AG09309 (cell line): Measurements from ENCODE around the gene ALG6.

Source experiments
- DNase-seq: peaks from one replicate; pipeline ENCODE4 v3.0.0-alpha.2; 2010; ENCODE audit warnings: low read depth
- H3K4me3 ChIP-seq: 2 replicates; pipeline ENCODE4 v1.5.1; 2011; ENCODE audit warnings: mild to moderate bottlenecking, low read depth, low read length, moderate library complexity; ENCODE audit not compliant: control insufficient read depth
- CTCF ChIP-seq: IDR thresholded peaks from 2 replicates; pipeline ENCODE4 v1.5.1; 2011; ENCODE audit warnings: mild to moderate bottlenecking, low read depth, low read length, inconsistent platforms; ENCODE audit not compliant: insufficient read depth, control insufficient read depth; ENCODE audit errors: missing control alignments

The ALG6 gene

GRCh38 chr1:63381741-63382140 lies 14.3 kb downstream of the ALG6 start:
- no peak overlapping the region for H3K4me3 ChIP-seq
- no peak for DNase-seq
- no peak for TF ChIP-seq CTCF

- no peak overlapping the region for H3K4me3 ChIP-seq
- no peak for DNase-seq
- TF ChIP-seq CTCF: no peak
Observed at GRCh38 chr1:63401945-63402344, 34.5 kb downstream of the ALG6 start.

GRCh38 chr1:63403386-63403785 lies 36.0 kb downstream of the ALG6 start:
- DNase-seq: no peak

GRCh38 chr1:63405021-63405420 lies 37.6 kb downstream of the ALG6 start:
- no peak for TF ChIP-seq CTCF
- no peak overlapping the region for H3K4me3 ChIP-seq
- DNase-seq: no peak

More at GRCh38 chr1:63403386-63403785, 36.0 kb downstream of the ALG6 start:
- no peak for TF ChIP-seq CTCF
- H3K4me3 ChIP-seq: no peak overlapping the region

GRCh38 chr1:63405987-63406386 lies 38.6 kb downstream of the ALG6 start:
- DNase-seq: no peak
- TF ChIP-seq CTCF: no peak
- no peak overlapping the region for H3K4me3 ChIP-seq

GRCh38 chr1:63407002-63407401 lies 39.6 kb downstream of the ALG6 start:
- no peak for DNase-seq
- H3K4me3 ChIP-seq: no peak overlapping the region
- no peak for TF ChIP-seq CTCF

GRCh38 chr1:63408331-63408730 lies 40.9 kb downstream of the ALG6 start:
- DNase-seq: no peak
- no peak overlapping the region for H3K4me3 ChIP-seq
- no peak for TF ChIP-seq CTCF
